ENCODE results near the gene CST11.
A peak's percentile ranks its signal among the peaks of the same experiment; 100 is the strongest.

CST11 gene

GRCh38 chr20:23449421-23449820 lies 3.3 kb downstream of the CST11 start:
- no peak for TF ChIP-seq TCF12 (IDR thresholded peaks at IDR 0.05; ENCODE audit: low read depth)
- TF ChIP-seq RAD21 (IDR thresholded peaks at IDR 0.05; ENCODE audit: low read depth) = no peak
- TF ChIP-seq USF1 (IDR thresholded peaks at IDR 0.05) = no peak
- TF ChIP-seq CREB1 (IDR thresholded peaks at IDR 0.05; ENCODE audit: low read depth) = no peak
- TF ChIP-seq FOXM1 (IDR thresholded peaks at IDR 0.05; ENCODE audit: borderline replicate concordance, low read depth) = no peak
- TF ChIP-seq TAF1 (IDR thresholded peaks at IDR 0.05; ENCODE audit: low read depth) = no peak
- TF ChIP-seq EP300 (IDR thresholded peaks at IDR 0.05; ENCODE audit: borderline replicate concordance) = no peak
- no peak for TF ChIP-seq REST (IDR thresholded peaks at IDR 0.05; ENCODE audit: low read depth)
- no peak for TF ChIP-seq CEBPB (IDR thresholded peaks at IDR 0.05)
- no peak for TF ChIP-seq NFIC (IDR thresholded peaks at IDR 0.05)
- no peak for TF ChIP-seq MAX (IDR thresholded peaks at IDR 0.05)
- no peak for TF ChIP-seq EGR1 (IDR thresholded peaks at IDR 0.05)
- no peak for TF ChIP-seq ZBTB7A (IDR thresholded peaks at IDR 0.05; ENCODE audit: low read depth)
- no peak for TF ChIP-seq TEAD4 (IDR thresholded peaks at IDR 0.05)
- TF ChIP-seq YY1 (IDR thresholded peaks at IDR 0.05; ENCODE audit: low read depth) = no peak

GRCh38 chr20:23448167-23448566 lies 4.5 kb downstream of the CST11 start:
- TF ChIP-seq EGR1 (IDR thresholded peaks at IDR 0.05) (no peak), USF1 (IDR thresholded peaks at IDR 0.05) (no peak), TAF1 (IDR thresholded peaks at IDR 0.05; ENCODE audit: low read depth) (no peak), FOXM1 (IDR thresholded peaks at IDR 0.05; ENCODE audit: borderline replicate concordance, low read depth) (no peak), EP300 (IDR thresholded peaks at IDR 0.05; ENCODE audit: borderline replicate concordance) (no peak), CEBPB (IDR thresholded peaks at IDR 0.05) (no peak), TCF12 (IDR thresholded peaks at IDR 0.05; ENCODE audit: low read depth) (no peak)

GRCh38 chr20:23446505-23446904 lies 6.2 kb downstream of the CST11 start:
- no peak for TF ChIP-seq CEBPB (IDR thresholded peaks at IDR 0.05)
- TF ChIP-seq RAD21 (IDR thresholded peaks at IDR 0.05; ENCODE audit: low read depth) = peak; percentile 74
- TF ChIP-seq REST (IDR thresholded peaks at IDR 0.05; ENCODE audit: low read depth) = no peak
- peak; percentile 78 for TF ChIP-seq YY1 (IDR thresholded peaks at IDR 0.05; ENCODE audit: low read depth)
- no peak for TF ChIP-seq TCF12 (IDR thresholded peaks at IDR 0.05; ENCODE audit: low read depth)

- TF ChIP-seq EGR1 (IDR thresholded peaks at IDR 0.05) (no peak), TCF12 (IDR thresholded peaks at IDR 0.05; ENCODE audit: low read depth) (no peak), YY1 (IDR thresholded peaks at IDR 0.05; ENCODE audit: low read depth) (no peak), USF1 (IDR thresholded peaks at IDR 0.05) (no peak), CREB1 (IDR thresholded peaks at IDR 0.05; ENCODE audit: low read depth) (no peak), ZBTB7A (IDR thresholded peaks at IDR 0.05; ENCODE audit: low read depth) (no peak), EP300 (IDR thresholded peaks at IDR 0.05; ENCODE audit: borderline replicate concordance) (no peak), RAD21 (IDR thresholded peaks at IDR 0.05; ENCODE audit: low read depth) (no peak), TEAD4 (IDR thresholded peaks at IDR 0.05) (no peak)
Observed at GRCh38 chr20:23445596-23446217, 7.0 kb downstream of the CST11 start.

- TF ChIP-seq TAF1 (IDR thresholded peaks at IDR 0.05; ENCODE audit: low read depth) = no peak
- no peak for TF ChIP-seq CEBPB (IDR thresholded peaks at IDR 0.05)
Observed at GRCh38 chr20:23444859-23445258, 7.8 kb downstream of the CST11 start.

GRCh38 chr20:23442436-23442835 lies 10.2 kb downstream of the CST11 start:
- no peak for TF ChIP-seq EGR1 (IDR thresholded peaks at IDR 0.05)
- TF ChIP-seq TEAD4 (IDR thresholded peaks at IDR 0.05) = no peak
